BE2C (cell line): ENCODE data around the gene OR5AN1.

Experiments
- DNase-seq: peaks from one replicate; pipeline ENCODE4 v3.0.0-alpha.2; 2020
- H3K27me3 ChIP-seq: fragments of 250-450 bp; sonication (Bioruptor Pico); 2 replicates; pipeline ENCODE4 v1.5.1; 2020; ENCODE audit warnings: mild to moderate bottlenecking
- H3K36me3 ChIP-seq: fragments of 250-450 bp; sonication (Bioruptor Pico); 2 replicates; pipeline ENCODE4 v1.5.1; 2020; ENCODE audit warnings: mild to moderate bottlenecking
- H3K4me1 ChIP-seq: fragments of 250-450 bp; sonication (Bioruptor Pico); 2 replicates; pipeline ENCODE4 v1.5.1; 2020
- H3K4me3 ChIP-seq: 2 replicates; pipeline ENCODE4 v1.5.1; 2011; ENCODE audit warnings: low read depth, low read length
- H3K9me3 ChIP-seq: fragments of 250-450 bp; sonication (Bioruptor Pico); 2 replicates; pipeline ENCODE4 v1.5.1; 2020
- TF ChIP-seq, protein P1 (sequence below): IDR thresholded peaks from 2 replicates; pipeline ENCODE4 v1.5.1; 2012; ENCODE audit warnings: mild to moderate bottlenecking, low read depth, low read length

The OR5AN1 gene

DNA sequence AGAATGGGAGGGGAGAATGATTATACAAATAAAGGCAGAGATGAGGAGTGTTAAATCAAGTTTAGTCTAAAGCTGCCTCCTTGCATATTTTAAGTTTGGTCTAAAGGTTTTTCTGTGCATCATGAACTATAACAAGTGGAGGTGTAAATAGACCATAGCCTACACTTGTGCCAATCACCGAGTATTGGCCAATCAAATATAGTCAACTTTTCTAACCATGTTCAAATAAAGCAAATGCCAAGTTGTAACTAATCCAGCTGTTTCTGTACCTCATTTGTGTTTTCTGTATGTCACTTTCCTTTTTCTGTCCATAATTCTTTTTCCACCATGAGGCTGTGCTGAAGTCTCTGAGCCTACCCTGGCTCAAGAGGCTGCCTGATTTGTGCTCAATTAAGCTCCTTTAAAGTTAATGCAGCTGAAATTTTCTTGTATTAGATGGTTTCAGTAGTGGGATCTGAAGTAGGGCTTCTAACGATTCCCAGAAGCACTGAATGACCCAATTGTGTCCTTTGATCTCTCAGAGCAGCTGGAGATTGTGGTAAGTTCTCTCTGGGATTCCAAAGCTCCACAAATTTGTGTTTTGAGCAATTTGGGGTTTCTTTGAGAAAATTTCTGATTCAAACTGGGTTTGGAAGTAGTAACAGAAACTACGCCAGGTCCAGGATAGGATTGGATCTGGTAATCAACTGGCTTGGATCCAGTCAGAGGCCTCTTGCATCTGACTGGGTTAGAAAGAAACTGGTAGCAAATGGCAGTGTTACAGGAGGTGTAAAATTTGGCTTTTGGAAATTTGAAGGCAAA is 42.0 kb downstream of the OR5AN1 start:
- Histone ChIP-seq H3K4me3 (no peak overlapping the region), H3K9me3 (no peaks in the 10 kb centered on the region), H3K4me1 (no peaks in the 10 kb centered on the region), H3K27me3 (no peaks in the 10 kb centered on the region), H3K36me3 (no peaks in the 10 kb centered on the region)
- DNase-seq: no peak
- TF ChIP-seq, protein P1, sequence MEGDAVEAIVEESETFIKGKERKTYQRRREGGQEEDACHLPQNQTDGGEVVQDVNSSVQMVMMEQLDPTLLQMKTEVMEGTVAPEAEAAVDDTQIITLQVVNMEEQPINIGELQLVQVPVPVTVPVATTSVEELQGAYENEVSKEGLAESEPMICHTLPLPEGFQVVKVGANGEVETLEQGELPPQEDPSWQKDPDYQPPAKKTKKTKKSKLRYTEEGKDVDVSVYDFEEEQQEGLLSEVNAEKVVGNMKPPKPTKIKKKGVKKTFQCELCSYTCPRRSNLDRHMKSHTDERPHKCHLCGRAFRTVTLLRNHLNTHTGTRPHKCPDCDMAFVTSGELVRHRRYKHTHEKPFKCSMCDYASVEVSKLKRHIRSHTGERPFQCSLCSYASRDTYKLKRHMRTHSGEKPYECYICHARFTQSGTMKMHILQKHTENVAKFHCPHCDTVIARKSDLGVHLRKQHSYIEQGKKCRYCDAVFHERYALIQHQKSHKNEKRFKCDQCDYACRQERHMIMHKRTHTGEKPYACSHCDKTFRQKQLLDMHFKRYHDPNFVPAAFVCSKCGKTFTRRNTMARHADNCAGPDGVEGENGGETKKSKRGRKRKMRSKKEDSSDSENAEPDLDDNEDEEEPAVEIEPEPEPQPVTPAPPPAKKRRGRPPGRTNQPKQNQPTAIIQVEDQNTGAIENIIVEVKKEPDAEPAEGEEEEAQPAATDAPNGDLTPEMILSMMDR: no peak

- H3K36me3 ChIP-seq: no peaks in the 10 kb centered on the region
- H3K4me1 ChIP-seq: no peaks in the 10 kb centered on the region
- H3K4me3 ChIP-seq: no peak overlapping the region
- TF ChIP-seq, protein P1: no peak
- DNase-seq: no peak
- no peaks in the 10 kb centered on the region for H3K9me3 ChIP-seq
- no peaks in the 10 kb centered on the region for H3K27me3 ChIP-seq
Observed at GRCh38 chr11:59401262-59401552, 42.5 kb downstream of the OR5AN1 start.

DNA sequence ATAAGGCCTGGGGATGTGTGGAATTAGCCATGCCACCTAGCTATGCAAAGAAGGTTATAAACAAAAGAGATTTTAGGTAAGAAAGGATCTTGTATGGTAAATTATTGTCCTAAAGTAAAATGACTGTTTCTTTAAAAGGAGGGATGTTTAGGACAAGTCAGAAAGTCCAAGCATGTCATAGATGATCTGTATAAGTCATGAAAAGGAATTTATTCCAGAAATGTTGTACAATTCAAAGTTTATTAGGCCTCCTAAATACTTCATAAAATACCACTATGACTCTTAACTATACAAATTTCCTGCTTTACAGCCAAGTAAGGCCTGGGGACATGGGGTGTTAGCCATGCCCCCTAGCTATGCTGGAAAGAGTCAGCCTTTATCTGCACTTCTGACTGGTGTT is 44.9 kb downstream of the OR5AN1 start:
- TF ChIP-seq, protein P1: no peak
- no peaks in the 10 kb centered on the region for H3K36me3 ChIP-seq
- no peak overlapping the region for H3K4me3 ChIP-seq
- H3K27me3 ChIP-seq: no peaks in the 10 kb centered on the region
- H3K9me3 ChIP-seq: no peaks in the 10 kb centered on the region
- no peaks in the 10 kb centered on the region for H3K4me1 ChIP-seq
- no peak for DNase-seq

DNA sequence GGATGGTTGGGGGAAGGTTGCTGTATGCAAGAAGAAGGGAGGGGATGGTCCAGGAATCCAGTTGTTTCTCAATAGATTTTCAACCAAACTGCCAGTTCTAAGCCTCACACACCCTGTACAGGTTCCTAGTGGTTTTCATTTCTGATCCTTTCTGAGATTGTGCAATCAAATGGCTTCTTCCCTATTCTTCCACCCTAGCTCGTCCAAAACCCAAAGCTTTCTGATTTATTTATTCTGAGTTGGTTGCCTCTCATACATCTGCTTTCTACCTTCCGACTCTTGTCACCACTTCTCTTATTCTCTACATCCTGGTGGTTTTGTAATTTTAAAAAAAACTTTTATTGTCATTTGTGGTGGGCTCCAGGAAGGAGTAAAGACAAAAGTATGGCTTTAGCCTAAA is 55.0 kb downstream of the OR5AN1 start:
- TF ChIP-seq, protein P1: no peak
- Histone ChIP-seq H3K9me3 (no peaks in the 10 kb centered on the region), H3K4me3 (no peak overlapping the region), H3K4me1 (no peaks in the 10 kb centered on the region), H3K36me3 (no peaks in the 10 kb centered on the region), H3K27me3 (no peaks in the 10 kb centered on the region)
- DNase-seq: no peak

DNA sequence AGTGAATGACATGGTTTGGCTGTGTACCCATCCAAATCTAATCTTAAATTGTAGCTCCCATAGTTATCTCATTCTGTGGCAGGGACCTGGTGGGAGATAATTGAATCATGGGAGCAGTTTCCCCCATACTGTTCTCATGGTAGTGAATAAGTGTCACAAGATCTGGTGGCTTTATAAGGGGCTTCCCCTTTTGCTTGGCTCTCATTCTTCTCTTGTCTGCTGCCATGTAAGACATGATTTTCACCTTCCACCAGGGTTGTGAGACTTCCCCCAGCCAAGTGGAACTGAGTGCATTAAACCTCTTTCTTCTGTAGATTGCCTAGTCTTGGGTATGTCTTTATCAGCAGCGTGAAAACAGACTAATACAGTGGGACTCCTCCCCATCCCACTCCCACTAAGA is 56.4 kb downstream of the OR5AN1 start:
- DNase-seq: no peak
- TF ChIP-seq, protein P1: no peak
- no peaks in the 10 kb centered on the region for H3K9me3 ChIP-seq
- H3K4me1 ChIP-seq: no peaks in the 10 kb centered on the region
- H3K36me3 ChIP-seq: no peaks in the 10 kb centered on the region
- H3K27me3 ChIP-seq: no peaks in the 10 kb centered on the region
- no peak overlapping the region for H3K4me3 ChIP-seq

GRCh38 chr11:59416613-59417012 is 57.9 kb downstream of the OR5AN1 start:
- H3K4me3 ChIP-seq: no peak overlapping the region
- no peaks in the 10 kb centered on the region for H3K4me1 ChIP-seq
- H3K27me3 ChIP-seq: no peaks in the 10 kb centered on the region
- no peak for DNase-seq
- no peaks in the 10 kb centered on the region for H3K36me3 ChIP-seq
- TF ChIP-seq, protein P1: no peak
- H3K9me3 ChIP-seq: no peaks in the 10 kb centered on the region
